HG03025 (cell line): ENCODE measurements around the gene DENND1C.

Source experiments
- ATAC-seq: cut with Tn5 transposase; IDR thresholded peaks from one replicate; pipeline ENCODE4 v1.9.1; 2021; ENCODE audit warnings: mild to moderate bottlenecking, moderate library complexity; ENCODE audit not compliant: unreplicated experiment, low FRiP score

The DENND1C gene

DNA sequence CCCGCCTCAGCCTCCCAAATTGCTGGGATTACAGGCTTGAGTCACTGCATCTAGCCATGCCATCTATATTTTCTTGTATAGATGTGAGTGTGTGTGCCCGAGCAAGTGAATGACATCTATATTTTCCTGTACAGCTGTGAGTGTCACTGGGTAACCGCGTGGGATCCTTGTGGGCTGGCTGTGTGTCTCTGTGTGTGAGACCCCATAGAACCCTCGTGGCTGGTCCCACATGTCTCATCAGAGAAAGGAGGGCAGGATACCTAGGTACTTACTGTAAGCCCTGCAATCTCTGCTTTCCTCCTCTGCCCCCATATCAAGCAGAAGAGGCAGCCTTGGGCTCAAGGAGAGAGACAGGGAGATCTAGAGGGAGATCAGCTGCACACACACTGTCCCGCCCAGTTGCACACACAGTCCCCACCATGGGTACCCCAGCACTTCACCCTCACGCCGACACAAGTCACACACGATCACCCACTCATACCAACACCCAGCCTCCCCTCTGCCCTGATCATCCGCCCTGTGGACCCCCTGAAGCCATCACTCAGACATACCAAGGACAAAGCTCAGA, 655 bp downstream of the DENND1C start:
- ATAC-seq: no peak

DNA sequence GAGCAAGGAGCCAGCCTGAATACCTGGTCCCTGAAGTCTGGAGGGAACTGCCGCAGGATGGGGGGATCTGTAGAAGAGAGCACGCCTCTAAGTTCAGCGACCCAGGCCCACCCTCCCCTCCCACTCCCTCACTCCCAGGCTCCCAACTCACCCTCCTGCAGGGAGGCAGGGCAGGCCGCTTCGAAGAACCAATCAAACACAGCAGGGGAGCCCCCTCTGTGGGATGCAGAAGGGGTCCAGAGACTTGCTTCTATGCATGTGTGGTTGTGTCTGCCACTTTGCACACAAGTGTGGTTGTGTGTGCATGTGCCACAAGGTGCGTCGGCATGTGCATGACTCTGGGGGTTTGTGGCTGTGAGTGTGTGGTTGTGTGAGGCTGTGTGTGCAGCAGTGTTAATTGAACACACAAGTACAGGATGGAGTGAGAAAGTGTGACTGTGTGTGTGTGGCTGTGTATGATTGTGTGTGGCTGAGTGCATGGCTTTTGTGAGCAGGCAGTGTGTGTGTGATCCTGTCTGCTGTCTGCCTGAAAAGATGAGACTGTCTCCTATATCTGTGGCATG, 1.7 kb downstream of the DENND1C start:
- ATAC-seq: no peak

DNA sequence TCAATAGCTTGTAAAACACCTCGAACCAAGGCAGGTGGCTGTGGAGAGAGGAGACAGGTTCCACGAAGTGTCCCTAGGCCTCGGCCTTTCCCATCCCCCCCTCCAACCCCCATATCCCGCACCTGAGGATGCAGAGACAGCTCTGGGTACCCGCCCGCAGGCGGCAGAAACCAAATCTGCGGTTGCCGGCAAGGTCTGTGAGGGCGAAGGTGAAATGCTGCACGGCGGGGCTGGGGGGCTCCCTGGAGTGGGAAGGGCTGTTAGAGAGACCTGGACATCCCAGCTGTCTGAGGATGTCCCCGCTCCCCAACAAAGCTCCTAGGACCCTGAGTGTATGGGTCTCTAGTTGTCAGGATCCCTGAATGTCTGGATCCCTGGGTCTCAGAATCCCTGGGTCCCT, 2.8 kb downstream of the DENND1C start:
- ATAC-seq: no peak

DNA sequence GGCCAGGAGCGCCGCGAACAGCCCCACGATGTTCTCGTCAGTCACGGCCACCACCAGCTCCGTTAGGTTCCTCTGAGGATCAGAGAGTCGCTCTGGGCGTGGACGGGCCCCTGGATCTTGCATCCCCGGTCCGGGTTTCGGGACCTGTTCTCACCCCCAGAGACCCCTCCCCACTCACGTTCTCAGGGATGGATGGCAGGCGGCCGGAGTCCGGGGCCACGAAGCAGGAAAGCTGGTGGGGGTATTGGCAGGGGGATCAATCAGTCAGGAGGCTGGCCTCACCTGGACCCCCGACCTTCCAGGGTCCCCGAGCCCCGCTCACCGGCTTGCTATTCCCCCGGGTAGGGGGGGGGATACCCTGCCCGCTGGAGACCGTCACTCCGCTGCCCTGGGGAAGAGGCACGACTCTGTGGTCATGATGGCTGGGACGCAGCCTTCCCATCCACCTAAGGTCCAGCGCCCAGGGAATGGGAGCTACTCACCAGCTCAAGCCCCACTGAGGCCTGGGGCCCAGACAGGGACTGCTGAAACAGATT, 4.6 kb downstream of the DENND1C start:
- ATAC-seq: no peak

DNA sequence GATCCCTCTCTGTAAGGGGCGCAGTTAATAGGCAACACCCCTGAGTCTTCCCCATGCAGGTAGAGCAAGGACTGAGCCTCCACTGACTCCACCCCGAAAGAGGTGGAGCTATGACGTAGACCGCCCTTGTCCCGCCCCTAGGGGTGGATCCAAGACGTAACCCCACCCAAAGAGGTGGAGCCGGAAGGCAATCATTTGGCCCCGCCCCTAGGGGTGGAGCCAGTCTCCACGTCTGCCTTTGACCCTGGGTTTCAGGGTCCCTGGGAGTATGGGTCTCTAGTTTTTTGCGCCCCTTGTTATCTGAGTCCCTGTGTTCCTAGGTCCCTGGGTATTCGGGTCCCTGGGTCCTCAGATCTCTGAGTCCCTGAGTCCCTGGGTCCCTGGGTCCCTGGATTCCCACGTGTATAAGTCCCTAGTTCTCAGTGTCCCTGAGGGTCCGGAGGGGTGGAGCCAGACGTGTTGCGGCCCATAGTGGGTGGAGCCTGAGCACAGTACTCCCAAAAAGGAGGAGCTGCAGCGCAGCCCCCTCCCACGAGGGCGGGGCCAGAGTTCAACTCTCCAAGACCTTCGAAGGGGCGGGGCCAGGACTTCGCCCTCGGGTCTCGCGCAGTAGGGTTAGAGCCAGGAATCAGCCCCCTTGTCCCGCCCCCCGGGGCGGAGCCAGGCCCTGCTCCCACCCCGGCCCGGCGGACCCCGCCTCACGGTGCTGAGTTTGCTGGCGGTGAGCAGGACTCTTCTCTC, 5.3 kb downstream of the DENND1C start:
- no peak for ATAC-seq

DNA sequence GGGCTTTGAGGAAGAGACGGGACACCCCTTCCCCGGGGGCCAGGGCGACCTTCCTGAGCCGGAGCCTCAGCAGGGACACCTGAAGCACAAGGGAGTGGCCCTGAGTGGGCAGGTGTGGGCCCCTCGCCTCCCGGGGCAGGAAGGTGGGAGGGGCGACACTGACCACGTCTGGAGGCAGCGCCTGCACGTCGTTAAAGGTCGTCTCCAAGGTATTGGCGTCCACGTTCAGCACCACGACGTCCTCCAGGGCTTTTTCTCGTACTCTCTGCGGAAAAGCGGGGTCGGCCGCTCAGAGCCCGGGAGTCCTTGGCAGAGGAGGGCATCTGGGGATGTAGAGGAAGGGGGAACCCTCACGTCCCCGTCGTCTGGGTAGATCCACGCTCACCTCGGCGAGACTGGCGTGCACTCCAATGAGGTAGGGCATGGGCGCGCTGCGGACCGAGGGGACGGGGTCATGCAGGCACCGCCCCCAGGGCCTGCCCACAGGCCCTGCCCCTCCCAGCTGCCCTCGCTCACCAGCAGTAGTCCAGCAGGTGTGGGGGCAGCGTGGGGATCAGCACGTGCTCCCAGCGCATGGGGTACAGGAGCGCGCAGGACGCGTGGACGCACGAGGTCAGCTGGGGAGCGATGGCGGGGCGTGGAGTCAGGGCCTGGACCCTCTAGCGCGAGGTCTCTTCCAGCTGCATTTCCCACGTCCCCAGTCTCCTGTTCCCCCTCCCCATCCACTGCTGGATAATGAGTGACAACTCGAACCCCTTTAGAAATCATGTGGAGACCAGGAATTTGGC, 6.1 kb downstream of the DENND1C start:
- no peak for ATAC-seq

DNA sequence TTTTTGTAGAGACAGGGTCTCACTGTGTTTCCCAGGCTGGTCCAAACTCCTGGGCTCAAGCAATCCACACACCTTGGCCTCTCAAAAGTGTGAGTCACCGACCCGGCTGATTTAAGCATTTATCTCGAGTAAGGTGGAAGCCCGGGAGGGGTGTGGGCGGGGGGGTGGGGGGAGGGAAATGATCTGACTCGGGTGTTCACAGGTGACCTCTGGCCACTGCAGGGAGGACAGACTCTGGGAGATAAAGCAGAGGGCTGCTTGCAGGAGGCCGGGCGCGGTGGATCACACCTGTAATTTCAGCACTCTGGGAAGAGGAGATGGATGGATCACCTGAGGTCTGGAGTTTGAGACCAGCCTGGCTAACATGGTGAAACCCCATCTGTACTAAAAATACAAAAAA, 7.9 kb downstream of the DENND1C start:
- ATAC-seq: no peak

DNA sequence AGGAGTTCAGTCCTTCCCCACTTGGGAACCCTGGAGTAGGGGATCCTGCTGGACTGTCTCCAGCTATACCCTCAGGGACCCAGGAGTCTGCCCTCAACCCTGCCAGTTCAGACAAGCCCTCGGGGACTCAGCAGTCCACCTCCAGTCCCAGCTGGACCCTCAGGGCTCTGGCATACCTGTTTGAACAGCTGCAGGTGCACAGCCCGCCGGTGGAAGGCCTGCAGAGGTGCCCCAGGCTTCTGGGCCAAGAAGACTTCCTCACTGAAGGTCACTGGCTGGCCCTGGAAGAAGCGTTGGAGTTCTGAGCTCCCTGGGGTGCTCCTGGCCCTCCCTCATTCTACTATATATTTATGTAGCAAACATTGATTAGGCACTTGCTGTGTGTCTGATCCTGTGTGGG, 8.9 kb downstream of the DENND1C start:
- ATAC-seq: no peak

DNA sequence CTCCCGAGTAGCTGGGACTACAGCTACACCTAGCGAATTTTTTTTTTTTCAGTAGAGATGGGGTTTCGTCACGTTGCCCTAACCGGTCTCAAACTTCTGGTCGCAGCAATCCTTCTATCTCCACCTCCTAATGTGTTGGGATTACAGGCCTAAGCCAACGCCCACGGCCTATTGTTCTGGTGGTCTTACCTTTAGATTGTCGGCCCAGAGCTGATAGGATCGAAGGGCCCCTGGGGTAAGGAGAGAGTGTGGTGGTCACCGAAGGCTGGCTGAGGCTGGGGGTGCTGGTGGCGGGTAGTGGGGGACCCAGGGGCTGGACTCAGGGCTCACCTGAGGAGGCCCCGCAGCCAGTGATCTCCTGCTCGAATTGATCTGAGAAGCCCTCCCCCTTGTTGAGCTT, 10.5 kb downstream of the DENND1C start:
- ATAC-seq: no peak

DNA sequence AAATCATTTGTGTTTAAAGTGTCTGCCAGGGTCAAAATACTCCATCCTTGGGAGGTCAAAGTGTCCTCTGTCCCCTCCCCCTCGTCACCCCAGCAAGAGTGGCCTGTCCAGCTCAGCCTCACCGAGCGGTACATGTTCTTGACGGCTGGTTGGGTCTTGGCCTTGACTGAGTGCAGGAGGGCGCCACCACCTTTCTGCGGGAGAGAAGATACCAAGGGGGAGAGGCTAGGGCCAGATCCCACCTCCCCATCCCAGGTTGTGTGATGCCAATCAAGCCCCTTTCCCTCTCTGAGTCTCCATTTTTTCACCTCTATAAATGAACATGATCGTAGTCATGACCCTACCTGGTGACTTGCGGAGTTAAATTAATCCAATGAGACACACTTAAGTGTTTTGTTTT, 11.4 kb downstream of the DENND1C start:
- ATAC-seq: no peak

DNA sequence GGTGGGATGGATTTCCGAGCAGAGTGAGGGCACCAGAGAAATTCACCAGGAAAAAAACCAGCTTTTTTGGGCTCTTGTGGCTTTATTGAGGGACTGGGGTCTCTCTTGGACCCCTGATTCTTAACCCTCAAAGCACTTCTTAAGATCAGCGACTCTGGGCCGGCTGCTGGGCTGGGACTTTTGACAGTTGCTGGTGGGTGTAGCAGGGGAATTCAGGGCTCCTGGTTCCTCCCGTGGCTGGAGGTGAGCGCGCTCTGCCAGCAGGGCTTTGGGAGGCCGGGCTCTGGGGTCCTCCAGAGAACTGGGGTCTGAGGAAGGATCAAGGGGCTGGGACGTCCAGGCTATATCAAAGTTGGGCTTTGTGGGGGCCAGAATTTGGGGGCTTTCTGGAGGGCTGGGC, 14.2 kb downstream of the DENND1C start:
- no peak for ATAC-seq

DNA sequence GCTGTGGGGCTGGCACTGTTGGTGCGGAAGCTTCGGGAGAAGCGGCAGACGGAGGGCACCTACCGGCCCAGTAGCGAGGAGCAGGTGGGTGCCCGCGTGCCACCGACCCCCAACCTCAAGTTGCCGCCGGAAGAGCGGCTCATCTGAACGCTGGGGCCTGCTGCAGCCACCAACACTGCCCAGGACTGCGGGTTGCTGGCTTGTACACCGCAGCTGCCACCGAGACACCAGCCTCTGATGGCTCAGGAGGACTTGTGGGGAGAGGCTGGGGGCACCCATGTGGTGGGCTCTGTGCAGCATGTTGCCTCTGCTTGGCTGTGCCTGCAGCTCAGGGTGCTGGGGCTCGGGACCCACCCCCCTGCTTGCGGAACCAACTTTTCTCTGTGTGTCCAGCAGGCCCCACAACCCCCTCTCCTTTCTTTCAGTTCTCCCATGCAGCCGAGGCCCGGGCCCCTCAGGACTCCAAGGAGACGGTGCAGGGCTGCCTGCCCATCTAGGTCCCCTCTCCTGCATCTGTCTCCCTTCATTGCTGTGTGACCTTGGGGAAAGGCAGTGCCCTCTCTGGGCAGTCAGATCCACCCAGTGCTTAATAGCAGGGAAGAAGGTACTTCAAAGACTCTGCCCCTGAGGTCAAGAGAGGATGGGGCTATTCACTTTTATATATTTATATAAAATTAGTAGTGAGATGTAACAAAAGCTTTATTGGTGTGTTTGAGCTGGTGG, 14.9 kb downstream of the DENND1C start:
- no peak for ATAC-seq

DNA sequence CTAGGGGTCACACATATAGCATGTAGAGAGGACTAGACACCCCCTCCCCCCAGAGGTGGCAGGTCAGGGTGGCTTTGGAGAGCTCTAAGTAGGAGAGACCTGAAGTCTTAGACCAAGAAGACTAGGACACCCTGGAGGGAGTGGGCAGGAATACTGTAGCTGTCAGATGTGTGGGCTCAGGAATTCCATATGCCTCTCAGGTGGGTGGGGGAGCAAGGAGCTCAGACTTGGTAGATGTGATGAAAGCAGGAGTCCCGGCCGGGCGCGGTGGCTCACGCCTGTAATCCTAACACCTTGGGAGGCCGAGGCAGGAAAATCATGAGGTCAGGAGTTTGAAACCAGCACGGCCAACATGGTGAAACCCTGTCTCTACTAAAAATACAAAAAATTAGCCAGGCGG, 15.9 kb downstream of the DENND1C start:
- ATAC-seq: no peak

DNA sequence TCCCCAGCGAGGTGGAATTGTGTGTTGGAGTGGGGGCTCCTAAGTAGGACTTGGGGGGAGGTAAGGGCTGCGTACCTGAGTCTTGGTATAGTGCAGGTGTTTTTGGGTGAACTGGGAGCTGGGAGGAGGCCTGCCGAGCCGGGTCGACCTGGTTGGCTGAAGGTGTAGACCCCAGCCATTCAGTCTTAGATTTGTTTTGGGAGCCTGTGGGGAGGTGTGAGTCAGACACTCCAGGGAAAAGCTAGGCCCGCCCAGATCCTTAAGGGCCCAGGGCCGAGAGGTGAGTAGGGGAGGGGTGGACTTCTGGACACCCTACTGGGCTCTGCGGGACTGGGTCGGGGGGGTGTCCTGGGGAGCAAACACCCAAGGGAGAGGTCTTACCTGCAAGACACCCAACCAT, 16.6 kb downstream of the DENND1C start:
- no peak for ATAC-seq

DNA sequence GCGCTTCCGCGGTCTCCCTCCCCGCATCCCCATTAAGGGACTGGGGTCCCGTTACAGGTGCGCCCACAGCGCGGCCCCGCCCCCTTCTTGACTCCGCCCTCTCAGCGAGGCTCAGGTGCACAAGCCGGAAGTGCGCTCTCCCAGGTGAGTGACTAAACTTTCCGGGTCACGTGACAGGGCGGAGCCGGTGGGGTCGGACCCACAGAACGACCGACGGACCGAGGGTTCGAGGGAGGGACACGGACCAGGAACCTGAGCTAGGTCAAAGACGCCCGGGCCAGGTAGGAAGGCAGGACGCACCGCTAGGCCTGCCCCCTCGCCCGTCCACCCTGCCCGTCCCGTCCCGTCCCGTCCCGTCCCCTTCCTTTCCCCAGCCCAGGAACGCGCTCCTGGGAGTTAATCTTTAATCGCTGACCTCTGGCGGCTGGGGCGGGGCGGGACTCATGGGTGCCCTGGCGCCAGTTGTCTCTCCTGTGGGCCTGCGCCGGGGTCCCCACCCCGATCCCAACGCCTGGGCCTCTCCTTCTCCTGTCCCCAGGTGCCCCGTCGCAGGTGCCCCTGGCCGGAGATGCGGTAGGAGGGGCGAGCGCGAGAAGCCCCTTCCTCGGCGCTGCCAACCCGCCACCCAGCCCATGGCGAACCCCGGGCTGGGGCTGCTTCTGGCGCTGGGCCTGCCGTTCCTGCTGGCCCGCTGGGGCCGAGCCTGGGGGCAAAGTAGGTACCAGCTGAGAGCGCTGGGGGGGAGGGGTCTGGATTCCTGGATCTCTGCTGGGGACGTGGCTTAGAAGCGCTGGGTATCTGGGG, 17.3 kb downstream of the DENND1C start, which contains the start of gene CRB3:
Gene CRB3, plus strand, starts transcription at position 202 of the 804 bp plus-strand sequence. Its CDS starts 431 bp downstream, at position 633.
- no peak for ATAC-seq

DNA sequence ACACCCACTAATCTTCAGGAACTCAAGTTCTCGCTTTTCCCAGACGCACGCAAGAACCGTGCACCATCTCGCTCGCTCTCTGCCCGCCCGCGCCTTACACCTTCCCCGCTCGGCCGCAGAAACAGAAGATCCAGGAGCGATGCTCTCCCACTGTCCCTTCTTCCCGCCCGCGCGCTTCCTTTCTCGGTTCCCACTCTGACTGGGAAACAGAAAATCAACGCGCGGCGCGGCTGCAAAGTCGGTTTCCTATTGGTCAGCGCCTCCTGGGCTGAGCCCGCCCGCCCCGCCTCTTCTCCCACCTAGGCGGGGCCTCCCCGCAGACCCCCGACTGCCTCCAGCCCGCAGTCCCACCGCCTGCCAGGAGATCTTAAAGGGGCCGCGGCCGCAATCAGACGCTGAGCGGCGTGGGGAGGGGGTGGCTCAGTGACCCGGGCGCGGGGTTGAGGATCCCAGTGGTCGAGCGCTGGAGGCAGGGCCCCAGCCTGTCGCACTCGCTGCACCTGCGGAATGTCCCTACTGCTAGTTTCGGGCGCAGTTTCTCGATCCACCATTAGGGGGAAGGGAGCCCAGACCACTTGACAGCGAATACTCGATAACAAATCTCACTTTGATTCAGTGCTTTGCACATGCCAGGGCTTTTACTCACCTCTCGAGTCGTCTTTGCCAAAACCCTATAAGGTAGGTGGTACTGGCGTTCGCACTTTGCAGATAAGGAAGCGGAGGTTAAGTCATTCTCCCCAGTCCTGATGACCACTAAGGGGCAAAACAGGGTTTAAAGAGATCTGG, 21.3 kb downstream of the DENND1C start:
- ATAC-seq: peak; percentile 66

DNA sequence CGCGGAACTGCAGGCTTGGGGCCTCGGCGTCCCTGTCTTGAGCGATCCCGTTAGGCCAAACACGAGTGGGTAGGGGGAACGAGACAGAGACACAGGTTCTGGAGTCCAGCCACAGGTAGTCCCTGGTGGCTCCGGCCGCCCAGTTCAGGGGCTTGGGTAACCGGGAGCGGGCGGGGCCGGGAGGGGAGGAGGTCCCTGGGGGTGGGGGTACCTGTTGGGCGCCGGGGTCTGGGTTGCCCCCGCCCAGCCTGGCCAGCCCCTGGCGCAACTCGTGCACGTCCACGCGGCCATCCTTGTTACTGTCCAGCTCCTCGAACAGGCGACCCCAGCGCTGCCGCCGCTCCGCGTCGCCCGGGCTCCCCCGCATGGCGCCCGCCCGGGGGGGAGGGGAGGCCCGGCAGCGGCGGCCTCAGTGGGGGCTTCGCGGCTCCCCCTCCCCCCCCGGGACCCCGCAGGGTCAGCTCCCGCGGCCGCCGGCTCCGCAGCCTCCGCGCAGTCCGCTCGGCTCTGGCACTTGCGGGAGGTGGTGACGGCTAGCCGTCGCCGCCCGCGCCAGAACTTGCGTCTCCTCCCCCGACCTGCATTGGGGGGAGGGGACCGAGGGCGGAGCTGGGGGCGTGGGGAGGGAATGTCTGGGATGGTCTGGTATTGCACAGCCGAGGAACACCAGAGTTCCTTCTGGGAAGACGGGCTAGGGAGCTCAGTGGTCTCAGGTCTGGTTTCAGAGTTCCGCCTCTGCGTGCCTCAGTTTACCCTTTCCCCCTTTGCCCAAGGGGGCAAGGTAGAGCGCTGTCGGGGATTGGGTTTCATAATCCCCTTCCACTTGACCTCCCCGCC, 22.1 kb downstream of the DENND1C start, which contains the start of gene SLC25A23:
Gene SLC25A23, minus strand, starts transcription at position 531 of the 837 bp plus-strand sequence. Its CDS starts 164 bp downstream, at position 367.
- peak; percentile 12 for ATAC-seq
